GM21528 (cell line): Measurements from ENCODE around the gene SLC16A5.
"Not testable (repeated sequence)": the region's sequence is repeated elsewhere in the genome, so short reads cannot be mapped to it uniquely, and the experiment has no call there.

Experiments
- ATAC-seq: cut with Tn5 transposase; IDR thresholded peaks from one replicate; pipeline ENCODE4 v1.9.1; 2021; ENCODE audit warnings: mild to moderate bottlenecking, moderate library complexity; ENCODE audit not compliant: unreplicated experiment, low FRiP score

SLC16A5 gene

GRCh38 chr17:75063626-75064025 lies 24.1 kb upstream of the SLC16A5 start:
- ATAC-seq: no peak

- ATAC-seq: no peak
These were observed 23.7 kb upstream of the SLC16A5 start for GRCh38 chr17:75064040-75064439.

GRCh38 chr17:75064460-75064859 lies 23.3 kb upstream of the SLC16A5 start:
- no peak for ATAC-seq

GRCh38 chr17:75064867-75065561 lies 22.7 kb upstream of the SLC16A5 start:
- ATAC-seq: no peak

- ATAC-seq: no peak
These were observed 22.1 kb upstream of the SLC16A5 start for GRCh38 chr17:75065562-75066151.

- ATAC-seq: no peak
These were observed 19.9 kb upstream of the SLC16A5 start for GRCh38 chr17:75067856-75068255.

- no peak for ATAC-seq
These were observed 19.0 kb upstream of the SLC16A5 start for GRCh38 chr17:75068750-75069149.

- no peak for ATAC-seq
These were observed 18.0 kb upstream of the SLC16A5 start for GRCh38 chr17:75069783-75070182.

GRCh38 chr17:75071478-75072271 lies 16.1 kb upstream of the SLC16A5 start:
- ATAC-seq: not testable (repeated sequence)

GRCh38 chr17:75072909-75073308 lies 14.8 kb upstream of the SLC16A5 start:
- not testable (repeated sequence) for ATAC-seq

GRCh38 chr17:75073618-75074047 lies 14.1 kb upstream of the SLC16A5 start:
- no peak for ATAC-seq

- no peak for ATAC-seq
These were observed 13.2 kb upstream of the SLC16A5 start for GRCh38 chr17:75074532-75074931.

GRCh38 chr17:75075597-75076336 lies 12.0 kb upstream of the SLC16A5 start:
- ATAC-seq: no peak

GRCh38 chr17:75077072-75077495 lies 10.7 kb upstream of the SLC16A5 start:
- no peak for ATAC-seq

- no peak for ATAC-seq
These were observed 10.1 kb upstream of the SLC16A5 start for GRCh38 chr17:75077496-75078283.

- no peak for ATAC-seq
These were observed 9.3 kb upstream of the SLC16A5 start for GRCh38 chr17:75078284-75079022.

GRCh38 chr17:75079023-75079373 lies 8.8 kb upstream of the SLC16A5 start:
- no peak for ATAC-seq

- ATAC-seq: no peak
These were observed 5.9 kb upstream of the SLC16A5 start for GRCh38 chr17:75081611-75082540.
